GM23248 (cell line): ENCODE measurements around the gene AFAP1. TPM values are rescaled to one million over a fixed set of nuclear protein-coding genes. Genes with fewer than 3 reads are reported as not detected.

ENCODE experiments used
- DNase-seq: peaks from one replicate; pipeline ENCODE4 v3.0.0-alpha.2; 2015
- H2AFZ ChIP-seq: fragments of 200-600 bp; sonication (generic); 2 replicates; pipeline ENCODE4 v1.6.1; 2016; ENCODE audit warnings: antibody characterized with exemption
- H3F3A ChIP-seq: fragments of 200-600 bp; sonication (generic); 2 replicates; pipeline ENCODE4 v1.6.1; 2016; ENCODE audit warnings: mild to moderate bottlenecking, antibody characterized with exemption, mixed run types; ENCODE audit not compliant: insufficient read depth
- H3K27ac ChIP-seq: fragments of 200-600 bp; sonication (generic); 2 replicates; pipeline ENCODE4 v1.5.1; 2016; ENCODE audit warnings: mild to moderate bottlenecking
- H3K27me3 ChIP-seq: fragments of 200-600 bp; sonication (generic); replicated peaks from 2 replicates; pipeline ENCODE4 v1.6.1; 2016; ENCODE audit warnings: mild to moderate bottlenecking; ENCODE audit not compliant: insufficient read depth
- H3K36me3 ChIP-seq: fragments of 200-600 bp; sonication (generic); 2 replicates; pipeline ENCODE4 v1.6.1; 2016; ENCODE audit warnings: low read depth, mild to moderate bottlenecking
- H3K4me1 ChIP-seq: fragments of 200-600 bp; sonication (generic); 2 replicates; pipeline ENCODE4 v1.6.1; 2016; ENCODE audit warnings: mild to moderate bottlenecking; ENCODE audit not compliant: insufficient read depth
- H3K4me2 ChIP-seq: fragments of 200-600 bp; sonication (generic); one replicate; pipeline ENCODE4 v1.6.1; 2016; ENCODE audit warnings: mild to moderate bottlenecking; ENCODE audit not compliant: unreplicated experiment
- H3K4me3 ChIP-seq: fragments of 200-600 bp; sonication (generic); 2 replicates; pipeline ENCODE4 v1.5.1; 2016; ENCODE audit warnings: mild to moderate bottlenecking
- H3K79me2 ChIP-seq: fragments of 200-600 bp; sonication (generic); 2 replicates; pipeline ENCODE4 v1.6.1; 2016; ENCODE audit warnings: mild to moderate bottlenecking; ENCODE audit not compliant: insufficient read depth
- H3K9ac ChIP-seq: fragments of 200-600 bp; sonication (generic); 2 replicates; pipeline ENCODE4 v1.6.1; 2016; ENCODE audit warnings: mild to moderate bottlenecking
- H3K9me2 ChIP-seq: fragments of 200-600 bp; sonication (generic); 2 replicates; pipeline ENCODE4 v1.6.1; 2016; ENCODE audit warnings: mixed run types, mild to moderate bottlenecking, moderate library complexity; ENCODE audit not compliant: insufficient read depth
- H3K9me3 ChIP-seq: fragments of 200-600 bp; sonication (generic); one replicate; pipeline ENCODE4 v1.6.1; 2017; ENCODE audit warnings: low read depth
- H4K20me1 ChIP-seq: fragments of 200-600 bp; sonication (generic); 2 replicates; pipeline ENCODE4 v1.6.0; 2016; ENCODE audit not compliant: insufficient read depth
- EZH2 ChIP-seq: fragments of 200-600 bp; sonication (generic); IDR thresholded peaks from 2 replicates; pipeline ENCODE4 v1.6.1; 2018; ENCODE audit warnings: antibody characterized with exemption, mild to moderate bottlenecking; ENCODE audit not compliant: insufficient read depth, poor library complexity, severe bottlenecking
- EZH2phosphoT487 ChIP-seq: fragments of 200-600 bp; sonication (generic); IDR thresholded peaks from 2 replicates; pipeline ENCODE4 v1.6.1; 2018; ENCODE audit warnings: antibody characterized with exemption, moderate library complexity, mild to moderate bottlenecking, low read depth; ENCODE audit not compliant: insufficient read depth
- WGBS, 2 experiments: methylation state at CpG; one replicate each; pipeline ENCODE4 v1.1.6; 2015 to 2017; ENCODE audit warnings: low lambda C conversion rate in 2 of 2, low coverage in 1 of 2; ENCODE audit errors: missing lambda C conversion rate in 2 of 2; 5-methylcytosine and 5-hydroxymethylcytosine counted together
- in situ Hi-C: fragments of 300-500 bp; cut with MboI; formaldehyde crosslinking; loops from 2 replicates; pipeline ENCODE4 v1.15.0; 2020
- polyA plus RNA-seq: library from polyadenylated mRNA; unstranded; fragments of >200 nt; fragmentation: Nextera tagmentation; extraction: Ambion mirVana; gene quantifications from 2 replicates; pipeline ENCODE4 v1.2.1, GENCODE V29; 2016
- total RNA-seq: library from RNA; depleted of rRNA; stranded (reverse); fragments of >200 nt; shearing (Covaris generic); gene quantifications from 2 replicates; pipeline ENCODE4 v1.2.3, GENCODE V29; 2014

Gene AFAP1
- total and polyA plus RNA-seq, 2 experiments from 2014 or later, result 54.4 to 103 TPM

- Histone ChIP-seq H3K4me3 (no peak overlapping the region), H2AFZ (no peak overlapping the region), H3K9me3 (no peaks in the 10 kb centered on the region), H3K4me1 (no peaks in the 10 kb centered on the region), H3K9me2 (no peaks in the 10 kb centered on the region), H3K36me3 (peaks cover 85% of the 10 kb centered on the region), H3K27ac (no peak overlapping the region), H3K9ac (no peak overlapping the region), H4K20me1 (no peaks in the 10 kb centered on the region), H3K27me3 (no peaks in the 10 kb centered on the region), H3K79me2 (peaks cover 37% of the 10 kb centered on the region), H3K4me2 (no peak overlapping the region), H3F3A (peaks cover 33% of the 10 kb centered on the region)
- 80% methylated on average over 11 of the region's 11 CpGs for WGBS, 2 experiments
- TF ChIP-seq EZH2phosphoT487, result no peak
- no peak for TF ChIP-seq EZH2
- DNase-seq, result no peak
- in situ Hi-C loops, result no loop called here
Measured at GRCh38 chr4:7766086-7766485, 173.6 kb downstream of the AFAP1 start.

- Histone ChIP-seq H3K4me2 (no peak overlapping the region), H3K27ac (no peak overlapping the region), H3F3A (peaks cover 29% of the 10 kb centered on the region), H4K20me1 (no peaks in the 10 kb centered on the region), H3K9me3 (no peaks in the 10 kb centered on the region), H3K4me1 (no peaks in the 10 kb centered on the region), H3K9ac (no peak overlapping the region), H3K4me3 (no peak overlapping the region), H3K9me2 (no peaks in the 10 kb centered on the region), H3K36me3 (peaks cover 85% of the 10 kb centered on the region), H2AFZ (no peak overlapping the region), H3K79me2 (peaks cover 35% of the 10 kb centered on the region), H3K27me3 (no peaks in the 10 kb centered on the region)
- in situ Hi-C loops, result no loop called here
- DNase-seq, result no peak
- 90% methylated on average over 12 of the region's 12 CpGs for WGBS, 2 experiments
- no peak for TF ChIP-seq EZH2phosphoT487
- TF ChIP-seq EZH2, result no peak
Measured at GRCh38 chr4:7765666-7766065, 174.0 kb downstream of the AFAP1 start.

GRCh38 chr4:7764466-7764865 is 175.2 kb downstream of the AFAP1 start:
- in situ Hi-C loops, result no loop called here

GRCh38 chr4:7763788-7764187 is 175.9 kb downstream of the AFAP1 start:
- peaks cover 32% of the 10 kb centered on the region for H3K79me2 ChIP-seq
- WGBS, 2 experiments, result 77 to 80% methylated on average over 10 of the region's 10 CpGs
- no peak overlapping the region for H3K4me2 ChIP-seq
- no peaks in the 10 kb centered on the region for H3K9me2 ChIP-seq
- TF ChIP-seq EZH2phosphoT487 (no peak), EZH2 (no peak)
- no peak overlapping the region for H3K9ac ChIP-seq
- in situ Hi-C loops, result no loop called here
- DNase-seq, result peak; percentile 50
- no peak overlapping the region for H3K27ac ChIP-seq
- no peaks in the 10 kb centered on the region for H3K9me3 ChIP-seq
- no peaks in the 10 kb centered on the region for H4K20me1 ChIP-seq
- no peaks in the 10 kb centered on the region for H3K27me3 ChIP-seq
- H3K36me3 ChIP-seq, result peaks cover 85% of the 10 kb centered on the region
- peaks cover 37% of the 10 kb centered on the region for H3F3A ChIP-seq
- no peak overlapping the region for H2AFZ ChIP-seq
- no peaks in the 10 kb centered on the region for H3K4me1 ChIP-seq
- H3K4me3 ChIP-seq, result no peak overlapping the region

More at GRCh38 chr4:7764466-7764865, 175.2 kb downstream of the AFAP1 start:
- TF ChIP-seq EZH2, result no peak
- TF ChIP-seq EZH2phosphoT487, result no peak
- 95% methylated on average over 5 of the region's 5 CpGs for WGBS, 2 experiments
- Histone ChIP-seq H4K20me1 (no peaks in the 10 kb centered on the region), H3K27me3 (no peaks in the 10 kb centered on the region), H3K4me1 (no peaks in the 10 kb centered on the region), H3K4me3 (no peak overlapping the region), H3K27ac (no peak overlapping the region), H3K9me2 (no peaks in the 10 kb centered on the region), H3K9ac (no peak overlapping the region), H3K36me3 (peaks cover 85% of the 10 kb centered on the region), H3K4me2 (no peak overlapping the region), H3F3A (peaks cover 31% of the 10 kb centered on the region), H2AFZ (no peak overlapping the region), H3K79me2 (peaks cover 39% of the 10 kb centered on the region), H3K9me3 (no peaks in the 10 kb centered on the region)
- DNase-seq, result no peak

GRCh38 chr4:7763106-7763505 is 176.6 kb downstream of the AFAP1 start:
- no peak for TF ChIP-seq EZH2
- no peak for TF ChIP-seq EZH2phosphoT487
- Histone ChIP-seq H3K4me3 (no peak overlapping the region), H3K27me3 (no peaks in the 10 kb centered on the region), H2AFZ (no peak overlapping the region), H4K20me1 (no peaks in the 10 kb centered on the region), H3K79me2 (peaks cover 26% of the 10 kb centered on the region), H3K36me3 (peaks cover 85% of the 10 kb centered on the region), H3K9me3 (no peaks in the 10 kb centered on the region), H3K4me1 (no peaks in the 10 kb centered on the region), H3K9ac (no peak overlapping the region), H3K9me2 (no peaks in the 10 kb centered on the region), H3K4me2 (no peak overlapping the region), H3K27ac (no peak overlapping the region), H3F3A (peaks cover 36% of the 10 kb centered on the region)
- DNase-seq, result no peak
- in situ Hi-C loops, result no loop called here
- WGBS, 2 experiments, result 85 to 88% methylated on average over 16 of the region's 16 CpGs
